NB4 (cell line): ENCODE results near the gene SPATA31C1.

Experiments used
- DNase-seq: peaks from one replicate; pipeline ENCODE4 v3.0.0; 2010; ENCODE audit warnings: low read depth
- H3K4me3 ChIP-seq: one replicate; pipeline ENCODE4 v1.5.1; 2011; ENCODE audit warnings: mild to moderate bottlenecking, low read depth, low read length, moderate library complexity
- MYC ChIP-seq: IDR thresholded peaks from 2 replicates; pipeline ENCODE4 v1.6.1; 2011; ENCODE audit warnings: low read depth, low read length
- POLR2A ChIP-seq: IDR thresholded peaks from 2 replicates; pipeline ENCODE4 v1.6.1; 2011; ENCODE audit warnings: mild to moderate bottlenecking; ENCODE audit not compliant: insufficient read length; ENCODE audit errors: extremely low read depth
- TF ChIP-seq, protein P1 (sequence below): IDR thresholded peaks from 2 replicates; pipeline ENCODE4 v1.6.1; 2011; ENCODE audit warnings: low read depth, low read length
- TF ChIP-seq, protein P2 (sequence below): IDR thresholded peaks from one replicate; pipeline ENCODE4 v1.5.1; 2012; ENCODE audit warnings: low read depth, low read length

Gene SPATA31C1

DNA sequence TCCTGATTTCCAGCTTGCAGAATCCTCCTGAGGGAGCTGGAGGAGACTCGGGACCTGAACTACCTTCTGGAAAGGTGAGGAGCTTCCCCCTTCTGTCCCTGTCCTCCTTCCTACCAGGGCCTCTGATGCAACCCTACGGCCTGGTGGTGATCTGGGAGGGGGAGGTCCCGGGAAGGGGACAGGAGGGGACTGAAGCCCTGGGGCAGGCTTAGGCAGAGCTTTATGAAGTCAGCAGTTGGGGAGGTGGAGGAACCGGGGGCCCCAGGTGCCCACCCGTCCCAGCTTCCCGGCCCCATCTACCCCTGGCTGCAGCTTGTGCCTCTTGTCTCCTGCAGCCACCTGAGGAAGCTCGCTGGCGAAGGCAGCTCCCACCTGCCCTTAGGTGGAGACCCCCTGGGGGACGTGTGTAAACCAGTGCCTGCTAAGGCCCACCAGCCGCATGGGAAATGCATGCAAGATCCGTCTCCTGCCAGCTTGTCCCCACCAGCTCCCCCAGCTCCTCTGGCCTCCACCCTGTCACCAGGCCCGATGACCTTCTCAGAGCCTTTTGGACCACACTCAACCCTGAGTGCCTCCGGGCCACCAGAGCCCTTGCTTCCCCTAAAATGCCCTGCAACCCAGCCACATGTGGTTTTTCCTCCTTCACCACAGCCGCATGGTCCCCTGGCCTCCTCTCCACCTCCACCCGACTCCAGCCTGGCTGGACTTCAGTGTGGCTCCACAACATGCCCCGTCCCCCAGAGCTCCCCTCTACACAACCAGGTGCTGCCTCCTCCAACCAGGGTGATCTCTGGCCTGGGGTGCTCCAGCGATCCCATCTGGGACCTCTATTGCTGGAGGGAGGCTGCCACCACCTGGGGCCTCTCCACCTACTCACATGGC, 32.9 kb upstream of the SPATA31C1 start:
- no peak for DNase-seq
- TF ChIP-seq, protein P1, sequence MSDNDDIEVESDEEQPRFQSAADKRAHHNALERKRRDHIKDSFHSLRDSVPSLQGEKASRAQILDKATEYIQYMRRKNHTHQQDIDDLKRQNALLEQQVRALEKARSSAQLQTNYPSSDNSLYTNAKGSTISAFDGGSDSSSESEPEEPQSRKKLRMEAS = no peak
- TF ChIP-seq, protein P2, sequence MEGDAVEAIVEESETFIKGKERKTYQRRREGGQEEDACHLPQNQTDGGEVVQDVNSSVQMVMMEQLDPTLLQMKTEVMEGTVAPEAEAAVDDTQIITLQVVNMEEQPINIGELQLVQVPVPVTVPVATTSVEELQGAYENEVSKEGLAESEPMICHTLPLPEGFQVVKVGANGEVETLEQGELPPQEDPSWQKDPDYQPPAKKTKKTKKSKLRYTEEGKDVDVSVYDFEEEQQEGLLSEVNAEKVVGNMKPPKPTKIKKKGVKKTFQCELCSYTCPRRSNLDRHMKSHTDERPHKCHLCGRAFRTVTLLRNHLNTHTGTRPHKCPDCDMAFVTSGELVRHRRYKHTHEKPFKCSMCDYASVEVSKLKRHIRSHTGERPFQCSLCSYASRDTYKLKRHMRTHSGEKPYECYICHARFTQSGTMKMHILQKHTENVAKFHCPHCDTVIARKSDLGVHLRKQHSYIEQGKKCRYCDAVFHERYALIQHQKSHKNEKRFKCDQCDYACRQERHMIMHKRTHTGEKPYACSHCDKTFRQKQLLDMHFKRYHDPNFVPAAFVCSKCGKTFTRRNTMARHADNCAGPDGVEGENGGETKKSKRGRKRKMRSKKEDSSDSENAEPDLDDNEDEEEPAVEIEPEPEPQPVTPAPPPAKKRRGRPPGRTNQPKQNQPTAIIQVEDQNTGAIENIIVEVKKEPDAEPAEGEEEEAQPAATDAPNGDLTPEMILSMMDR = no peak
- TF ChIP-seq POLR2A = no peak
- TF ChIP-seq MYC = no peak
- no peak overlapping the region for H3K4me3 ChIP-seq

DNA sequence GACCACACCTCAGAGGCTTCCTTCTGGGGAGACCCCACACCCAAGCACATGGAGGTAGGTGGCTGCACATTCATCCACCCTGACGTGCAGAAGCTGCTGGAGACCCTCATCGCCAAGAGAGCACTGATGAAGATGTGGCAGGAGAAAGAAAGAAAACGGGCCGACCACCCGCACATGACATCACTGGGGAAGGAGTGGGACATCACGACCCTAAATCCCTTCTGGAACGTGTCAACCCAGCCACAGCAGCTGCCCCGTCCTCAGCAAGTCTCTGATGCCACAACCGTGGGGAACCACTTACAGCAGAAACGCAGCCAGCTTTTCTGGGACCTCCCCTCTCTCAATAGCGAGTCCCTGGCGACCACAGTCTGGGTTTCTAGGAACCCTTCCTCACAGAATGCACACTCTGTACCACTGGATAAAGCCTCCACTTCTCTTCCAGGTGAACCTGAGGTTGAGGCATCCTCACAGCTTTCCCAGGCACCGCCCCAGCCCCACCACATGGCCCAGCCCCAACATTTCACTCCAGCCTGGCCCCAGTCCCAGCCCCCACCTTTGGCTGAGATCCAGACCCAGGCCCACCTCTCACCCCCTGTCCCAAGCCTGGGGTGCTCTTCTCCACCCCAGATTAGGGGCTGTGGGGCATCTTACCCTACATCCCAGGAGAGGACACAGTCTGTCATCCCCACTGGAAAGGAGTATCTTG, 32.1 kb upstream of the SPATA31C1 start:
- DNase-seq = no peak
- TF ChIP-seq, protein P1 = no peak
- TF ChIP-seq POLR2A = no peak
- TF ChIP-seq, protein P2 = no peak
- no peak for TF ChIP-seq MYC
- H3K4me3 ChIP-seq = no peak overlapping the region

DNA sequence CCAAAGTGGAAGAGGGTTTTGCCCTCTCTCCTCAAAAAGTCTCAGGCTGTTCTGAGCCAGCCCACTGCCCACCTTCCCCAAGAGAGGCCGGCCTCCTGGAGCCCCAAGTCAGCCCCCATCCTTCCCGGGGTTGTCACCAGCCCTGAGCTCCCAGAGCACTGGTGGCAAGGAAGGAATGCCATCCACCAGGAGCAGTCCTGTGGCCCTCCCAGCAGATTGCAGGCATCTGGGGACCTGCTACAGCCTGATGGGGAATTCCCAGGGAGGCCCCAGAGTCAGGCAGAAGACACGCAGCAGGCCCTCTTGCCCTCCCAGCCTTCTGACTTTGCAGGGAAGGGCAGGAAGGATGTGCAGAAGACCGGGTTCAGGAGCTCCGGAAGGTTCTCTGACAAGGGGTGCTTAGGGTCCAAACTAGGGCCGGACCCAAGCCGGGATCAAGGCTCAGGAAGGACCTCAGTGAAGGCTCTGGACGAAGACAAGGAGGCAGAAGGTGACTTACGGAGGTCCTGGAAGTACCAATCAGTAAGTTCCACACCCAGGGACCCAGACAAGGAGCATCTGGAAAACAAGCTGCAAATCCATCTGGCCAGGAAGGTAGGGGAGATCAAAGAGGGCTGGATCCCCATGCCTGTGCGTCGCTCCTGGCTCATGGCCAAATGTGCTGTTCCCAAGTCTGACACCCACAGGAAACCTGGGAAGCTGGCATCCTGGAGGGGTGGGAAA, 31.4 kb upstream of the SPATA31C1 start:
- DNase-seq = no peak
- H3K4me3 ChIP-seq = no peak overlapping the region
- TF ChIP-seq MYC (no peak), POLR2A (no peak)
- TF ChIP-seq, protein P2 = no peak
- TF ChIP-seq, protein P1 = no peak

DNA sequence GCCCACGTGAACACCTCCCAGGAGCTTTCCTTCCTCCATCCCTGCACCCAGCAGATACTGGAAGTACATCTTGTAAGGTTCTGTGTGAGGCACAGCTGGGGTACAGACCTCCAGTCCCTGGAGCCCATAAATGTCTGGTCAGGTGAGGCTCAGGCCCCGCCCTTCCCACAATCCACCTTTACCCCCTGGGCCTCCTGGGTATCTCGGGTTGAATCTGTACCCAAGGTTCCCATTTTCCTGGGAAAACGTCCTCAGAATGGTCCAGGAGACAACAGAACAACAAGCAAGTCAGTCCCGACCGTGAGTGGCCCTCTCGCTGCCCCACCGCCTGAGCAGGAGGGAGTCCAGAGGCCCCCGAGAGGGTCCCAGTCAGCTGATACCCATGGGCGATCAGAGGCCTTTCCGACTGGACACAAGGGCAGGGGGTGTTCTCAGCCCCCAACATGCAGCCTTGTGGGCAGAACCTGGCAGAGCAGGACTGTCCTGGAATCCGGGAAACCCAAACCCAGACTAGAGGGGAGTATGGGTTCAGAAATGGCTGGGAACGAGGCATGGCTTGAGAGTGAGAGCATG, 30.7 kb upstream of the SPATA31C1 start:
- DNase-seq = no peak
- no peak overlapping the region for H3K4me3 ChIP-seq
- no peak for TF ChIP-seq MYC
- TF ChIP-seq, protein P1 = no peak
- TF ChIP-seq, protein P2 = no peak
- TF ChIP-seq POLR2A = no peak

DNA sequence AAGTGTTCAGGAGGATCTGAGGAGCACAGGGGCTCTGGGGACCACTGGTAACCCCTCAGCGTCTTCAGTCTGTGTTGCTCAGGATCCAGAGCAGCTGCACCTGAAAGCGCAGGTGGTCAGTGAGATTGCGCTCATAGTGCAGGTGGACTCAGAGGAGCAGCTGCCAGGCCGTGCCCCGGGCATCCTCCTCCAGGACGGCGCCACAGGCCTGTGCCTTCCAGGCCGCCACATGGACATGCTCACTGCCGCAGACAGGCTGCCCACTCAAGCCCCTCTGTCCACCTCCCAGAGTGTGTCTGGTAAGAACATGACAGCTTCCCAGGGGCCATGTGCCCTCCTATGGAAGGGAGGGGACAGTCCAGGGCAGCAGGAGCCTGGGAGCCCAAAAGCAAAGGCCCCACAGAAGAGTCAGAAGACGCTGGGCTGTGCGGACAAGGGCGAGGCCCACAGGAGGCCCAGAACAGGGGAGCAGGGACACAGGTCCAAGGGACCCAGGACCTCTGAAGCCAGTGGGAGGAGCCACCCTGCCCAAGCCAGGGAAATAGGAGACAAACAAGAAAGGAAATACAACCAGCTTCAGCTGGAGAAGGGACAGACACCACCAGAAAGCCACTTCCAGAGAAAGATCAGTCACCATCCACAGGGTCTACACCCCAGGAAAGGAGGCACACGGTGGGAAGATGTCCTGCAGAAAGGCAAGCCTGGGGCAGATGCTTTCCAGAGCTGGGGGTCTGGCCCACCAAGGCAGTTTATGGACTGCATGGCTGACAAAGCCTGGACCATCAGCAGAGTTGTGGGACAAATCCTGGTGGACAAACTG, 29.9 kb upstream of the SPATA31C1 start:
- H3K4me3 ChIP-seq = no peak overlapping the region
- TF ChIP-seq POLR2A = no peak
- TF ChIP-seq MYC = no peak
- TF ChIP-seq, protein P1 = no peak
- DNase-seq = no peak
